Mesothelial cell of epicardium (in vitro differentiated cells): ENCODE measurements around the gene SP140L. TPM values are rescaled to one million over a fixed set of nuclear protein-coding genes. Genes with fewer than 3 reads are reported as not detected.
"Not testable (repeated sequence)": the region's sequence is repeated elsewhere in the genome, so short reads cannot be mapped to it uniquely, and the experiment has no call there.

ENCODE experiments used
- DNase-seq, 2 experiments: peaks; one replicate each; pipeline ENCODE4 v3.0.0; 2021; ENCODE audit warnings: low spot score in 2 of 2; ENCODE audit not compliant: unreplicated experiment in 2 of 2
- H3K27ac Mint-ChIP-seq: 2 replicates; pipeline ENCODE4 v1.8.0; 2021; ENCODE audit warnings: mixed read lengths
- H3K27me3 Mint-ChIP-seq: 2 replicates; pipeline ENCODE4 v1.8.0; 2021; ENCODE audit warnings: low read depth, mixed read lengths
- H3K36me3 Mint-ChIP-seq: 2 replicates; pipeline ENCODE4 v1.8.0; 2021; ENCODE audit warnings: mixed read lengths
- H3K4me1 Mint-ChIP-seq: 2 replicates; pipeline ENCODE4 v1.8.0; 2021; ENCODE audit warnings: mixed read lengths
- H3K4me3 Mint-ChIP-seq: 2 replicates; pipeline ENCODE4 v1.8.0; 2021; ENCODE audit warnings: mild to moderate bottlenecking, moderate library complexity, mixed read lengths
- H3K9me3 Mint-ChIP-seq: 2 replicates; pipeline ENCODE4 v1.8.0; 2021; ENCODE audit warnings: mixed read lengths
- total RNA-seq: library from RNA; stranded (reverse); gene quantifications from 3 replicates; pipeline ENCODE4 v1.2.1, GENCODE V29; 2021
- TF ChIP-seq, protein P1 (sequence below): fragments of 200-600 bp; sonication (generic); IDR thresholded peaks from one replicate; pipeline ENCODE4 v1.5.0; 2021; ENCODE audit warnings: antibody characterized with exemption; ENCODE audit not compliant: unreplicated experiment

SP140L gene
- total RNA-seq, 1 donor from 2014 or later, result 7.2 TPM

DNA sequence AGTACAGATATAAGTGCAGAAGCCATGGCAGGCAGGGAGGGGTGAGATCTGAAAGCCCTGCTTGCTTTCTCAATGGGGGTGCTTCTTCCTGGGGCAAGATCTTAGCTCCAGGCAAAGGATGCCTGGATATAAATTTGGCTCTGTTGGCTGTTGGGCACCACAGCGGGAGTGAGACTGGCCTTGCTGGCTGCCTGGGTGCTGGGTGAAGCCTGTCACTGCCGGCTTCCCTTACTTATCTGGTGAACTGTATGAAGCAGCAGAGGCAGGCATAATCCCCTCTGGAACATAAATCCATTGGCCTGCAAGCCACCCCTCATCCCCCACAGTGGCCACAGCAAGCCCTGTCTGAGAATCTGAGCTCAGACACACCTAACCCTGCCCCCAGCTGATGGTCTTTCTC is 27.4 kb upstream of the SP140L start:
- no peak overlapping the region for H3K27ac Mint-ChIP-seq
- no peaks in the 10 kb centered on the region for H3K27me3 Mint-ChIP-seq
- TF ChIP-seq, protein P1, sequence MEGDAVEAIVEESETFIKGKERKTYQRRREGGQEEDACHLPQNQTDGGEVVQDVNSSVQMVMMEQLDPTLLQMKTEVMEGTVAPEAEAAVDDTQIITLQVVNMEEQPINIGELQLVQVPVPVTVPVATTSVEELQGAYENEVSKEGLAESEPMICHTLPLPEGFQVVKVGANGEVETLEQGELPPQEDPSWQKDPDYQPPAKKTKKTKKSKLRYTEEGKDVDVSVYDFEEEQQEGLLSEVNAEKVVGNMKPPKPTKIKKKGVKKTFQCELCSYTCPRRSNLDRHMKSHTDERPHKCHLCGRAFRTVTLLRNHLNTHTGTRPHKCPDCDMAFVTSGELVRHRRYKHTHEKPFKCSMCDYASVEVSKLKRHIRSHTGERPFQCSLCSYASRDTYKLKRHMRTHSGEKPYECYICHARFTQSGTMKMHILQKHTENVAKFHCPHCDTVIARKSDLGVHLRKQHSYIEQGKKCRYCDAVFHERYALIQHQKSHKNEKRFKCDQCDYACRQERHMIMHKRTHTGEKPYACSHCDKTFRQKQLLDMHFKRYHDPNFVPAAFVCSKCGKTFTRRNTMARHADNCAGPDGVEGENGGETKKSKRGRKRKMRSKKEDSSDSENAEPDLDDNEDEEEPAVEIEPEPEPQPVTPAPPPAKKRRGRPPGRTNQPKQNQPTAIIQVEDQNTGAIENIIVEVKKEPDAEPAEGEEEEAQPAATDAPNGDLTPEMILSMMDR, result no peak
- no peak overlapping the region for H3K4me3 Mint-ChIP-seq
- H3K36me3 Mint-ChIP-seq, result no peaks in the 10 kb centered on the region
- no peak for DNase-seq
- H3K9me3 Mint-ChIP-seq, result peaks cover 43% of the 10 kb centered on the region
- no peaks in the 10 kb centered on the region for H3K4me1 Mint-ChIP-seq

DNA sequence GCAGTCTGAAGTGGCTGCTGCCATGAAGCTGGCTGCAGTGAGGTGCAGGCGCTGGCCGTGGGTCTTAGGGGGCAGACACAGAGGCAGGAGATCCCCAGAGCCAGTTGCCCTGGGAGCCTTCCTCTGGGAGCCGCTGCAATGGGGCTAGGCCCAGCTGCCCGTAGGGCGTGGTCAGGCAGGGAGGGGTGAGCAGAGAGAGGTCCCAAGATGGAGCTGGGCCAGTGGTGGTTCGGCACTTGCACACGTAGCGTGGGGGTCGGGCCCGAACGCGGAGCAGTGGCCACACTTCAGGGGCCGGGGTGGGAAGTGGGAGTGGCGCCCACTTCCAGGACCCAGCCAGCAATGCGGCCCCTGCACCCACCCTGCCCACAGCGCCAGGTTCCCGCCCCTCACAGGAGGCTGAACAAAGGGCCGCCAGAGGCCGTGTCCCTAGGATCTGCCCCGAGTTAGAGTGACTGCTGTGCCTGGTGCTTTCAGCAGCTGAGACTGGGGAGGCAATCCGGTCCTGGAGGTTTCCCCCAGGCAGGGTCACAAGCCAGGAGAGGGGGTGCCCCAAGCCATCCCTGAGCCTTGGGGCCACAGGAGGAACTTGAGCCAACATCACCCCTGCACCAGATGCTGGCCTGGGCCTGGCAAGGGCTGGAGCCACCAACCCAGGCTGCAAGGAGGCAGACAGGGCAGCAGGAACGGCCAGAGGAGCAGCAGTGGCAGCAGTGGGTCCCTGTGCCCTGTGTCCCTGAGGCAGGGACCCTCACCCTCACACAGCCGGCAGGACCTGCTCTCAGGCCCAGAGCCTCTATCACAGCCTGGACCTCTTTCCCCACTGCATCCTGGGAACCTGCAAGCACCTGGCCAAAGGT is 21.3 kb upstream of the SP140L start:
- no peak overlapping the region for H3K27ac Mint-ChIP-seq
- TF ChIP-seq, protein P1, result no peak
- H3K9me3 Mint-ChIP-seq, result peaks cover 35% of the 10 kb centered on the region
- no peaks in the 10 kb centered on the region for H3K27me3 Mint-ChIP-seq
- DNase-seq, result no peak
- no peak overlapping the region for H3K4me3 Mint-ChIP-seq
- H3K4me1 Mint-ChIP-seq, result no peaks in the 10 kb centered on the region
- H3K36me3 Mint-ChIP-seq, result no peaks in the 10 kb centered on the region

DNA sequence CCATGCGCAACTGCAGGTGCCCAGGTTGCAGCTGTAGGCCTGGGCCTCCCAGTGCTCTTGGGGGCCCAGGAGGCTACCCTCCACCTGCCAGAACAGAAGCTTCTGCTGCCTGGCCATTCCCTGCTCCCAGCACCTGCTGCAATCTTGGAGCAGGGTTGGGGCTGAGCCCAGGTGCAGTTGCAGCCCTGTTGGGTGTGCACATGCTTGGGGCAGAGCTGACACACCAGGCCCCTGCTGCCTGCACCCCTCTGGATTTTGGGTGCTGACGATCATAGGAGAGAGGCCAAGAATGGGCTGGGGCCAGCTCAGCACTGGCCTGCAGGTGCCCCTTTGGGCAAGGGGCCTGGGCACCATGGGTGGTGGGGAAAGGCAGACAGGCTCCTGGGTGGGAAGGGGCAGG is 20.5 kb upstream of the SP140L start:
- no peaks in the 10 kb centered on the region for H3K4me1 Mint-ChIP-seq
- TF ChIP-seq, protein P1, result no peak
- no peak overlapping the region for H3K4me3 Mint-ChIP-seq
- DNase-seq, result no peak
- peaks cover 29% of the 10 kb centered on the region for H3K9me3 Mint-ChIP-seq
- no peak overlapping the region for H3K27ac Mint-ChIP-seq
- H3K36me3 Mint-ChIP-seq, result no peaks in the 10 kb centered on the region
- no peaks in the 10 kb centered on the region for H3K27me3 Mint-ChIP-seq

DNA sequence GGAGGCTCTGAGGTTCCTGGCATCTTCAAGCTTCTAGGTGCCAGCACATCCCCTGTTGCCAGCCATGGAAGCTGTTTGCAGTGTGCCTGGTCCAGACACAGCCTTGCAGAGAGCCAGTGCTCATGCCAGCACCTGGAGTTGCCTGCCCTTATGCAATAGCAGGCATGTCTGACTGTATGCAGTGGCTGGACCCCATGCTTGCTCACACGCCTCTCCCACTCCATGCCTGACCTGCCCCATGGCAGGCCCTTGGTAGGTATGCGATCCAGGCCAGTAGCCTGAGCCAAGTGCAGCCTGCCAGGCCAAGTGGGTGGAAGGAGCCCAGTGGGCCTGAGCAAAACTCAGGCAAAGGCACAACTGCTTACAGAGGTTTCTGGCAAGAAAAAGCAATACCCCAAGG is 19.5 kb upstream of the SP140L start:
- TF ChIP-seq, protein P1, result no peak
- H3K9me3 Mint-ChIP-seq, result peaks cover 23% of the 10 kb centered on the region
- no peaks in the 10 kb centered on the region for H3K4me1 Mint-ChIP-seq
- no peak for DNase-seq
- H3K27me3 Mint-ChIP-seq, result no peaks in the 10 kb centered on the region
- no peak overlapping the region for H3K4me3 Mint-ChIP-seq
- no peaks in the 10 kb centered on the region for H3K36me3 Mint-ChIP-seq
- H3K27ac Mint-ChIP-seq, result no peak overlapping the region

DNA sequence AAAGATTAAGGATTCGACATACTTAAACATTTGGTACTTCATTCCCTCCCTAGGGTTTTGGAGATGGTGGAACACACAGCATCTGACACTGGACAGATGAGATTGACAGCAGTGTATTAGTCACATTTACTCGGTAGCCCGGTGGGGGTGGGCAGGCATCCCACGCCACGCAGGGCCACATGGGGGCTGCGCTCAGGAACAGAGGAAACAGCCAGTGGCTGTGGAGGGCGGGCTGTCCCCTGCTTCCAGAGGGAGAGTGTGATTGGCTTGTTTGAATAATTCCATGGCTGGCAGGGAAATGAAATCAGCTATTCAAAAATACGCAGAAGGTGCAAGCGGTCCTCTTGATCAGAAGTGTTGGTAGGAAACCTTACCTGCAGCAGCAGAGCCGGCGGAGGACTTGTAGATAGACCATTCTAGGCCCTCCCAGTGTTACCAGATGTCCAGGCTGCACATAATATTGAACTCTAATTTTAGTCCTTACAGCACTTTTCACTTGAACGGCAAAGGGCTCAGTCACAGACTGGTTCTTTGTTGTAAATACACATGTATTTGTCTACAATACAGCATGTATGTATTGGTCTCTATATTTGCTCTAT is 18.5 kb upstream of the SP140L start:
- Mint-ChIP-seq H3K9me3 (peaks cover 15% of the 10 kb centered on the region), H3K4me3 (no peak overlapping the region)

DNA sequence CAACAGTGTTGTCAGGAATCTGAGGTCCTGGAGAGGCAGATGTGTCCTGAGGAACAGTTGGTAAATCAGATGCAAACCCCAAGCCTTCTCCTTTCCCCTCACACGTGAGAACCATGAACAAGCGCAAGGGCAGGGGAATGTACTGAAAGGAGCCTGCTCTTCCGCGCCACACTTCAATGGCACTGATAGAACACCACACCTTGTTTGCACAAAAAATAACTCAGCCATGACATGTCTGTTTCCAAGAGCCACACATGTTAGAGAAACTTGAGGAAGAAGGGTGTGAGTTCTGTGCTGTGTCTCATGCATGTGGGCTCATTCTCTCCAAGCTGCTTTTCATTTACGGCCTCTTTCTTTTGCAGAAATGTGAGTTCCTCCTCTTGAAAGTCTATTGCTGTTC is 16.2 kb upstream of the SP140L start:
- not testable (repeated sequence) for DNase-seq, H3K36me3 Mint-ChIP-seq, H3K27ac Mint-ChIP-seq, H3K9me3 Mint-ChIP-seq, H3K27me3 Mint-ChIP-seq, H3K4me3 Mint-ChIP-seq, H3K4me1 Mint-ChIP-seq

More for the DNA sequence above, 18.5 kb upstream of the SP140L start:
- Mint-ChIP-seq H3K36me3 (no peaks in the 10 kb centered on the region), H3K27ac (no peak overlapping the region), H3K27me3 (no peaks in the 10 kb centered on the region), H3K4me1 (no peaks in the 10 kb centered on the region)
- TF ChIP-seq, protein P1, result no peak
- DNase-seq, result no peak

DNA sequence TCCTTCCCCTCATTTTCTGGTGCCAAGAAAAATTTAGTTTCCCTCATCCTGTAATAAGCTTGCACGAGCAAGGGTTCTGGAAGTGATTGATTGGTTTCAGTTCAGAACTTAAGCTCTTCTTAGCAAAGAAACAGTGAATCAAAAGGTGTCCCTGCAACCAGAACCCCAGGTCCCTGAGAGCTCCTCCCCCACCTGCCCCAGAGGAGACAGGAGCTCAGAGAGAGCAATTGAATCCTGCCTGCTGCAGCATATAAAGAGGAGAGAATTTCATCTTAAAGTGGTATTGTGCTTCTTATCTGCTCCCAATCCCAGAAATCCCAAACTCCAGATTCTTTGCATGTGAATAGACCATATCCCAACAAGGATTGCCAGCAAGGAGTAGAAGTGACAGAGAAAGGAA is 15.4 kb upstream of the SP140L start:
- not testable (repeated sequence) for H3K36me3 Mint-ChIP-seq, H3K4me1 Mint-ChIP-seq, H3K27ac Mint-ChIP-seq, DNase-seq, H3K9me3 Mint-ChIP-seq, H3K4me3 Mint-ChIP-seq, H3K27me3 Mint-ChIP-seq
